ENCODE data around the gene ZNF287. TPM values are rescaled to one million over a fixed set of nuclear protein-coding genes. Genes with fewer than 3 reads are reported as not detected.

The ZNF287 gene
- total RNA-seq, 1 experiment from 2014 or later = 17.0 TPM

Other genes starting within 250 kb of the ZNF287 start
- 50.2 and 51.5 TPM in 2 replicates for gene CENPV, start 215.7 kb downstream of the ZNF287 start, total RNA-seq (2014; rRNA removed; shearing (Covaris generic))
- 2,921 and 3,511 TPM in 2 replicates for gene UBB, start 188.1 kb downstream of the ZNF287 start, total RNA-seq (2014; rRNA removed; shearing (Covaris generic))
- 0.42 and 0.63 TPM in 2 replicates for gene TRPV2, start 153.6 kb downstream of the ZNF287 start, total RNA-seq (2014; rRNA removed; shearing (Covaris generic))
- gene LRRC75A, start 77.0 kb downstream of the ZNF287 start, total RNA-seq (2014; rRNA removed; shearing (Covaris generic)) = 3.7 and 4.8 TPM in 2 replicates
- gene ZNF624, start 84.6 kb upstream of the ZNF287 start, total RNA-seq (2014; rRNA removed; shearing (Covaris generic)) = 18.0 and 21.0 TPM in 2 replicates
- gene CCDC144A, start 121.0 kb upstream of the ZNF287 start, total RNA-seq (2014; rRNA removed; shearing (Covaris generic)) = 0.96 and 1.5 TPM in 2 replicates